A673 (cell line): Measurements from ENCODE around the gene MEGF10. TPM values are rescaled to one million over a fixed set of nuclear protein-coding genes. Genes with fewer than 3 reads are reported as not detected.

Experiments
- BruUV-seq: library from RNA; stranded (reverse); fragments of 400-500 nt; replicated peaks from 2 replicates; lab custom pipeline; 2021; lab: Mats Ljungman, UMichigan
- CTCF ChIA-PET: fragments of 300-600 bp; sonication (Branson Sonifier 250); formaldehyde crosslinking; loops from one replicate; lab custom pipeline; 2022; ENCODE audit warnings: antibody characterized with exemption; lab: Charles Lee
- POLR2A ChIA-PET: fragments of 300-600 bp; sonication (Branson Sonifier 250); formaldehyde crosslinking; loops from one replicate; lab custom pipeline; 2022; ENCODE audit warnings: antibody characterized with exemption; ENCODE audit not compliant: low non-redundant PET; lab: Charles Lee
- DNase-seq: peaks from one replicate; pipeline ENCODE4 v3.0.0-alpha.2; 2015; ENCODE audit warnings: low spot score
- H3K27ac ChIP-seq: fragments of 200-600 bp; sonication (generic); 2 replicates; pipeline ENCODE4 v1.5.1; 2016; ENCODE audit warnings: mixed run types, low read depth, mild to moderate bottlenecking, mixed read lengths, antibody characterized with exemption, low read length; ENCODE audit not compliant: poor library complexity, severe bottlenecking
- H3K27me3 ChIP-seq: fragments of 200-600 bp; sonication (generic); replicated peaks from 2 replicates; pipeline ENCODE4 v1.6.1; 2017; ENCODE audit warnings: mixed run types, low read depth, mild to moderate bottlenecking, mixed read lengths, antibody characterized with exemption, low read length; ENCODE audit not compliant: insufficient read depth, poor library complexity
- H3K36me3 ChIP-seq: fragments of 200-600 bp; sonication (generic); 2 replicates; pipeline ENCODE4 v1.6.1; 2016; ENCODE audit warnings: mixed run types, mild to moderate bottlenecking, mixed read lengths, antibody characterized with exemption, low read length; ENCODE audit not compliant: insufficient read depth, poor library complexity, severe bottlenecking
- H3K4me1 ChIP-seq: fragments of 200-600 bp; sonication (generic); 2 replicates; pipeline ENCODE4 v1.6.1; 2017; ENCODE audit warnings: mixed run types, mild to moderate bottlenecking, mixed read lengths, antibody characterized with exemption, low read length; ENCODE audit not compliant: insufficient read depth, poor library complexity, severe bottlenecking
- H3K4me3 ChIP-seq: fragments of 200-600 bp; sonication (generic); 2 replicates; pipeline ENCODE4 v1.5.1; 2016; ENCODE audit warnings: low read depth, mixed run types, mild to moderate bottlenecking, mixed read lengths, low read length; ENCODE audit not compliant: poor library complexity, severe bottlenecking
- H3K9me3 ChIP-seq: fragments of 200-600 bp; sonication (generic); 2 replicates; pipeline ENCODE4 v1.6.1; 2016; ENCODE audit warnings: mixed run types, low read depth, mild to moderate bottlenecking, mixed read lengths, antibody characterized with exemption, low read length; ENCODE audit not compliant: poor library complexity, severe bottlenecking
- CTCF ChIP-seq: fragments of 300-800, 200-600 bp; sonication (generic); conservative IDR thresholded peaks from 2 replicates; pipeline ENCODE4 v1.5.1; 2017; ENCODE audit warnings: low read depth, mild to moderate bottlenecking, antibody characterized with exemption, low read length, moderate library complexity, mixed read lengths
- EZH2 ChIP-seq: fragments of 200-600 bp; sonication (generic); IDR thresholded peaks from 2 replicates; pipeline ENCODE4 v1.6.1; 2017; ENCODE audit warnings: borderline replicate concordance, low read depth, mild to moderate bottlenecking, mixed read lengths, antibody characterized with exemption, low read length; ENCODE audit not compliant: poor library complexity, severe bottlenecking
- intact Hi-C: fragments of 100-400 bp; cut with micrococcal nuclease; formaldehyde crosslinking; loops from one replicate; pipeline ENCODE4 v1.10.0; 2022; ENCODE audit not compliant: unreplicated experiment
- total RNA-seq: library from RNA; stranded (reverse); gene quantifications from 2 replicates; pipeline ENCODE4 v1.2.3, GENCODE V29; 2021

The MEGF10 gene
- total RNA-seq, 1 experiment from 2014 or later, result 0.71 TPM

GRCh38 chr5:127330116-127330515 lies 39.5 kb downstream of the MEGF10 start:
- BruUV-seq, result no TSS peak
- no peaks in the 10 kb centered on the region for H3K36me3 ChIP-seq
- no peak overlapping the region for H3K4me3 ChIP-seq
- no peaks in the 10 kb centered on the region for H3K9me3 ChIP-seq
- intact Hi-C loops, result no loop called here
- H3K27ac ChIP-seq, result no peak overlapping the region
- CTCF ChIA-PET, result no interaction called here
- TF ChIP-seq CTCF (no peak), EZH2 (no peak)
- no peaks in the 10 kb centered on the region for H3K27me3 ChIP-seq
- DNase-seq, result no peak
- POLR2A ChIA-PET, result no interaction called here
- no peaks in the 10 kb centered on the region for H3K4me1 ChIP-seq

GRCh38 chr5:127331890-127332649 lies 41.5 kb downstream of the MEGF10 start:
- Histone ChIP-seq H3K4me1 (no peaks in the 10 kb centered on the region), H3K27me3 (no peaks in the 10 kb centered on the region), H3K9me3 (no peaks in the 10 kb centered on the region), H3K36me3 (no peaks in the 10 kb centered on the region), H3K4me3 (no peak overlapping the region), H3K27ac (no peak overlapping the region)
- DNase-seq, result no peak
- ChIA-PET POLR2A (interaction anchor here (0.6 kb wide), 1 partner anchor 10 kb away, joined by 5 read pairs; no protein-coding TSS in a partner anchor), CTCF (no interaction called here)
- BruUV-seq, result no TSS peak
- intact Hi-C loops, result no loop called here
- no peak for TF ChIP-seq CTCF
- TF ChIP-seq EZH2, result no peak

- H3K27me3 ChIP-seq, result no peaks in the 10 kb centered on the region
- H3K4me3 ChIP-seq, result no peak overlapping the region
- H3K4me1 ChIP-seq, result no peaks in the 10 kb centered on the region
- no peak overlapping the region for H3K27ac ChIP-seq
- no TSS peak for BruUV-seq
- ChIA-PET CTCF (no interaction called here), POLR2A (no interaction called here)
- intact Hi-C loops, result no loop called here
- H3K36me3 ChIP-seq, result no peaks in the 10 kb centered on the region
- H3K9me3 ChIP-seq, result no peaks in the 10 kb centered on the region
- TF ChIP-seq CTCF, result no peak
- no peak for TF ChIP-seq EZH2
- no peak for DNase-seq
These were observed 42.9 kb downstream of the MEGF10 start for GRCh38 chr5:127333483-127333882.
